IMR-90 (cell line): ENCODE data around the gene RNF166. TPM values are rescaled to one million over a fixed set of nuclear protein-coding genes. Genes with fewer than 3 reads are reported as not detected.

ENCODE experiments used
- ATAC-seq: fragments of 200-7000 bp; cut with Tn5 transposase; 2 replicates; pipeline ENCODE4 v1.9.1; 2020; ENCODE audit warnings: low read depth, mild to moderate bottlenecking, moderate library complexity
- BruUV-seq: library from RNA; stranded (reverse); fragments of 400-500 nt; replicated peaks from 2 replicates; lab custom pipeline; 2021; lab: Mats Ljungman, UMichigan
- CTCF ChIA-PET: fragments of 300-600 bp; formaldehyde crosslinking; extraction: SDS; loops from one replicate; lab custom pipeline; 2021; ENCODE audit warnings: antibody characterized with exemption; lab: Yijun Ruan, JAX
- POLR2A ChIA-PET: fragments of 300-600 bp; sonication (Branson Sonifier 250); formaldehyde crosslinking; loops from one replicate; lab custom pipeline; 2022; ENCODE audit warnings: antibody characterized with exemption; ENCODE audit not compliant: unreplicated experiment; lab: Charles Lee
- DNase-seq: peaks from one replicate; pipeline ENCODE4 v3.0.0; 2013
- H2AFZ ChIP-seq: replicated peaks from 2 replicates; pipeline ENCODE3; 2013; ENCODE audit warnings: low read length, mild to moderate bottlenecking; ENCODE audit not compliant: poor library complexity
- H2AK5ac ChIP-seq: 2 replicates; pipeline ENCODE4 v1.6.1; 2013; ENCODE audit warnings: low read depth, low read length, inconsistent platforms
- H2AK9ac ChIP-seq: replicated peaks from 2 replicates; pipeline ENCODE3; 2013; ENCODE audit warnings: mild to moderate bottlenecking, low read depth, low read length, moderate library complexity; ENCODE audit not compliant: poor library complexity
- H2BK120ac ChIP-seq: 2 replicates; pipeline ENCODE4 v1.6.1; 2013; ENCODE audit warnings: low read depth, low read length, inconsistent platforms
- H2BK15ac ChIP-seq: 3 replicates; pipeline ENCODE4 v1.6.1; 2013; ENCODE audit warnings: low read depth, low read length, inconsistent platforms
- H2BK20ac ChIP-seq: 2 replicates; pipeline ENCODE4 v1.6.1; 2013; ENCODE audit warnings: low read depth, mild to moderate bottlenecking, inconsistent platforms, low read length, moderate library complexity
- H2BK5ac ChIP-seq: 2 replicates; pipeline ENCODE4 v1.6.1; 2013; ENCODE audit warnings: mild to moderate bottlenecking, low read depth, low read length, inconsistent platforms; ENCODE audit not compliant: poor library complexity, severe bottlenecking
- H3K14ac ChIP-seq: replicated peaks from 2 replicates; pipeline ENCODE4 v1.6.1; 2013; ENCODE audit warnings: low read depth, low read length, inconsistent platforms
- H3K18ac ChIP-seq: 2 replicates; pipeline ENCODE4 v1.6.1; 2013; ENCODE audit warnings: low read depth, low read length, control low read depth
- H3K23ac ChIP-seq: 2 replicates; pipeline ENCODE4 v1.6.1; 2013; ENCODE audit warnings: low read depth, low read length, inconsistent platforms
- H3K27ac ChIP-seq: 2 replicates; pipeline ENCODE4 v1.5.1; 2013; ENCODE audit warnings: mild to moderate bottlenecking, control low read depth, low read length; ENCODE audit not compliant: insufficient read depth
- H3K27me3 ChIP-seq: 2 replicates; pipeline ENCODE4 v1.6.1; 2013; ENCODE audit warnings: low read length; ENCODE audit not compliant: control insufficient read depth, insufficient read depth
- H3K36me3 ChIP-seq: 2 replicates; pipeline ENCODE4 v1.6.1; 2013; ENCODE audit warnings: low read length, mixed read lengths; ENCODE audit not compliant: control insufficient read depth, insufficient read depth
- H3K4ac ChIP-seq: 2 replicates; pipeline ENCODE4 v1.6.1; 2013; ENCODE audit warnings: low read depth, low read length, inconsistent platforms
- H3K4me1 ChIP-seq: 2 replicates; pipeline ENCODE4 v1.6.1; 2013; ENCODE audit warnings: low read length, mixed read lengths; ENCODE audit not compliant: control insufficient read depth, insufficient read depth
- H3K4me2 ChIP-seq: 2 replicates; pipeline ENCODE4 v1.6.1; 2013; ENCODE audit warnings: low read depth, mild to moderate bottlenecking, control low read depth, low read length, moderate library complexity
- H3K4me3 ChIP-seq: 2 replicates; pipeline ENCODE4 v1.5.1; 2013; ENCODE audit warnings: low read depth, mild to moderate bottlenecking, control low read depth, low read length, moderate library complexity; ENCODE audit not compliant: insufficient read depth
- H3K56ac ChIP-seq: 2 replicates; pipeline ENCODE4 v1.6.1; 2013; ENCODE audit warnings: low read length, inconsistent platforms; ENCODE audit not compliant: insufficient read depth; ENCODE audit errors: extremely low read depth
- H3K79me1 ChIP-seq, 2 experiments: 2 replicates each; pipeline ENCODE4 v1.6.1; 2013; ENCODE audit warnings: low read length in 2 of 2, inconsistent platforms in 1 of 2, low read depth in 1 of 2
- H3K9ac ChIP-seq: 2 replicates; pipeline ENCODE4 v1.6.1; 2013; ENCODE audit warnings: low read depth, low read length, control low read depth
- H3K9me1 ChIP-seq: 2 replicates; pipeline ENCODE4 v1.6.1; 2013; ENCODE audit warnings: low read length, inconsistent platforms; ENCODE audit not compliant: insufficient read depth
- H3K9me3 ChIP-seq: 2 replicates; pipeline ENCODE4 v1.6.1; 2013; ENCODE audit warnings: low read length; ENCODE audit not compliant: control insufficient read depth, insufficient read depth
- H4K20me1 ChIP-seq: 2 replicates; pipeline ENCODE4 v1.6.1; 2013; ENCODE audit warnings: low read length, inconsistent platforms; ENCODE audit not compliant: insufficient read depth
- H4K5ac ChIP-seq: 2 replicates; pipeline ENCODE4 v1.6.1; 2013; ENCODE audit warnings: mild to moderate bottlenecking, low read depth, low read length, control low read depth
- H4K8ac ChIP-seq, 2 experiments: 2 replicates each; pipeline ENCODE4 v1.6.1; 2013; ENCODE audit warnings: low read depth in 2 of 2, low read length in 2 of 2, control low read depth in 1 of 2, inconsistent platforms in 1 of 2
- H4K91ac ChIP-seq: 2 replicates; pipeline ENCODE4 v1.6.1; 2013; ENCODE audit warnings: low read depth, low read length, inconsistent platforms; ENCODE audit not compliant: insufficient read depth
- NFE2L2 ChIP-seq: fragments of 150-350 bp; IDR thresholded peaks from 2 replicates; pipeline ENCODE4 v1.6.1; 2016; ENCODE audit warnings: low read depth, mild to moderate bottlenecking, low read length
- POLR2A ChIP-seq: IDR thresholded peaks from 2 replicates; pipeline ENCODE4 v1.6.1; 2012; ENCODE audit warnings: mild to moderate bottlenecking, low read depth, low read length
- WGBS, 2 experiments: methylation state at CpG; one replicate each; pipeline versions ENCODE4 v1.1.5 to v1.1.7; 2013; ENCODE audit warnings: missing lambda C conversion rate in 2 of 2; ENCODE audit not compliant: insufficient read length in 1 of 2; ENCODE audit errors: extremely low coverage in 2 of 2; 5-methylcytosine and 5-hydroxymethylcytosine counted together
- dilution Hi-C: fragments of 300-500 bp; cut with HindIII; formaldehyde crosslinking; loops from one replicate; pipeline ENCODE4 v1.14.3; 2018; ENCODE audit warnings: low sequenced_read_pairs; ENCODE audit not compliant: unreplicated experiment
- in situ Hi-C: fragments of 300-500 bp; cut with MboI; formaldehyde crosslinking; loops from 3 replicates; pipeline ENCODE4 v1.14.3; 2019; ENCODE audit warnings: low sequenced_read_pairs, inconsistent platforms, mixed read lengths
- intact Hi-C: fragments of 100-400 bp; cut with micrococcal nuclease; formaldehyde crosslinking; loops from 2 replicates; pipeline ENCODE4 v1.10.0; 2022
- polyA plus RNA-seq, 3 experiments: library from polyadenylated mRNA; depleted of rRNA; stranded (reverse); fragments of >200 nt; gene quantifications; 2 replicates each; pipeline ENCODE4 v1.2.3, GENCODE V29; 2012; ENCODE audit warnings: low replicate concordance in 1 of 3
- total RNA-seq: library from RNA; depleted of rRNA; stranded (reverse); fragments of >200 nt; gene quantifications from 2 replicates; pipeline ENCODE4 v1.2.3, GENCODE V29; 2012
- TF ChIP-seq, protein P1 (sequence below): fragments of 150-350 bp; IDR thresholded peaks from 2 replicates; pipeline ENCODE4 v1.6.1; 2016; ENCODE audit warnings: low read depth, mild to moderate bottlenecking, low read length, moderate library complexity, borderline replicate concordance

The RNF166 gene
- total and polyA plus RNA-seq, 2 of the 4 experiments (the other 2 are of a cell fraction) = 8.1 to 17.4 TPM

DNA sequence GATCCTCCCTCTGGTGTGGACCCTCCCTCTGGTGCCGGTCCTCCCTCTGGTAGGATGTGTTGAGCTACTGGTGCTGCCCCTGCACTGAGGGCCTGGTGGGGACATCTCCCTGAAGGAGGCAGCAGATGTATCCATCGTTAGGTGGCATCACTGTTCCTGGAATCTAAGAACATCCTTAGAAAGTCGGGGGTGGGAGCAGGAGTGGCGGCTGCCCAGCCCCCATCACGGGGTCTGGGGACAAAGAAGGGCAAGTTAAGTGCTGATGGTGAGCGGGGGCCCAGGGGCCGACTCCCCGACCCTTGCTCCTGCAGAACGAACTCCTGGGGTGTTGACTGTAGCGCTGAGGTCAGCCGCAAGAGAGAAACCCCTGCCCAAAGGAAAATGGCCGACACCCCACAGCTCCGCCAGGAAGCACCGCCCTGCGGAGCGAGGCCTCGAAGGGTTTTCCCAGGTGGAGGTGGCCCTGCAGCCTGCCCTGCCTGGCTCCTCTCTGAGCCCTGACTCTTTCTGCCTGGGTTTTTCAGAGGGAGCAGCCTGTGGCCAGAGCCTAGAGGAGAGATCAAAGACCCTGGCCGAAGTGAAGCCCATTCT, 5.6 kb upstream of the RNF166 start:
- H4K8ac ChIP-seq = no peak overlapping the region
- H3K27ac ChIP-seq = no peak overlapping the region
- H3K9ac ChIP-seq = no peak overlapping the region
- no peak overlapping the region for H2BK5ac ChIP-seq
- no peaks in the 10 kb centered on the region for H3K9me1 ChIP-seq
- peaks cover 38% of the 10 kb centered on the region for H3K36me3 ChIP-seq
- 77% methylated on average over 8 of the region's 18 CpGs; no CpG with 5 or more reads in 1 of the 2 experiments for WGBS, 2 experiments
- no peak for ATAC-seq
- H2BK15ac ChIP-seq = no peak overlapping the region
- TF ChIP-seq POLR2A (no peak), NFE2L2 (no peak)
- TF ChIP-seq, protein P1, sequence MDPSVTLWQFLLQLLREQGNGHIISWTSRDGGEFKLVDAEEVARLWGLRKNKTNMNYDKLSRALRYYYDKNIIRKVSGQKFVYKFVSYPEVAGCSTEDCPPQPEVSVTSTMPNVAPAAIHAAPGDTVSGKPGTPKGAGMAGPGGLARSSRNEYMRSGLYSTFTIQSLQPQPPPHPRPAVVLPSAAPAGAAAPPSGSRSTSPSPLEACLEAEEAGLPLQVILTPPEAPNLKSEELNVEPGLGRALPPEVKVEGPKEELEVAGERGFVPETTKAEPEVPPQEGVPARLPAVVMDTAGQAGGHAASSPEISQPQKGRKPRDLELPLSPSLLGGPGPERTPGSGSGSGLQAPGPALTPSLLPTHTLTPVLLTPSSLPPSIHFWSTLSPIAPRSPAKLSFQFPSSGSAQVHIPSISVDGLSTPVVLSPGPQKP = no peak
- no peak overlapping the region for H3K14ac ChIP-seq
- H4K5ac ChIP-seq = no peak overlapping the region
- H2AK5ac ChIP-seq = no peak overlapping the region
- ChIA-PET CTCF (no interaction called here), POLR2A (interaction anchor here (0.5 kb wide), 1 partner anchor 104 kb away, joined by 4 read pairs; no protein-coding TSS in a partner anchor)
- no peak overlapping the region for H2AFZ ChIP-seq
- no peak overlapping the region for H3K56ac ChIP-seq
- H3K79me1 ChIP-seq = peaks cover 11 to 47% of the 10 kb centered on the region in 2 experiments; a peak in 3 of 4 replicates
- no TSS peak for BruUV-seq
- no peak overlapping the region for H2BK20ac ChIP-seq
- no peak overlapping the region for H3K18ac ChIP-seq
- intact Hi-C loops = no loop called here
- in situ Hi-C loops = no loop called here
- DNase-seq = no peak
- H2AK9ac ChIP-seq = no peak overlapping the region
- H3K9me3 ChIP-seq = no peaks in the 10 kb centered on the region
- no peaks in the 10 kb centered on the region for H3K27me3 ChIP-seq
- H4K20me1 ChIP-seq = peaks cover 38% of the 10 kb centered on the region
- no peak overlapping the region for H3K4ac ChIP-seq
- no peak overlapping the region for H3K4me2 ChIP-seq
- no peak overlapping the region for H2BK120ac ChIP-seq
- H3K4me1 ChIP-seq = peaks cover 5% of the 10 kb centered on the region; the same call in 1 of the 2 replicates
- no peak overlapping the region for H3K4me3 ChIP-seq
- H3K23ac ChIP-seq = no peak overlapping the region
- H4K91ac ChIP-seq = no peak overlapping the region
- dilution Hi-C loops = no loop called here
